ENCODE data around the gene IL16.

- TF ChIP-seq POLR2AphosphoS5 (IDR thresholded peaks at IDR 0.05; ENCODE audit: low read depth, low read length) (no peak; the same call in 1 of the 2 replicates), POLR2A (IDR thresholded peaks at IDR 0.05; ENCODE audit: low read depth, low read length) (no peak), PAX5 (IDR thresholded peaks at IDR 0.05; ENCODE audit: insufficient read depth, low read length, severe bottlenecking) (no peak)
These were observed 97.8 kb downstream of the IL16 start for GRCh38 chr15:81294516-81294880.
